Omental fat pad (tissue), 4 donors: ENCODE data around the gene RABL3. TPM values are rescaled to one million over a fixed set of nuclear protein-coding genes. Genes with fewer than 3 reads are reported as not detected.
A peak's percentile ranks its signal among the peaks of the same experiment; 100 is the strongest.
"Not testable (repeated sequence)": the region's sequence is repeated elsewhere in the genome, so short reads cannot be mapped to it uniquely, and the experiment has no call there.

ENCODE experiments used
- ATAC-seq: fragments of 150-250 bp; one replicate; pipeline ENCODE4 v1.9.1; 2016; ENCODE audit warnings: mild to moderate bottlenecking, moderate library complexity; ENCODE audit not compliant: low FRiP score
- DNase-seq: peaks from one replicate; pipeline ENCODE4 v3.0.0-alpha.2; 2019; ENCODE audit warnings: low spot score
- total RNA-seq, 4 donors: library from RNA; depleted of rRNA; stranded (reverse); fragments of >200 nt; gene quantifications; one replicate each; pipeline ENCODE4 v1.1.0, GENCODE V29; 2016
- TF ChIP-seq, protein P1 (sequence below), 3 donors: fragments of 450-650 bp; IDR thresholded peaks; one replicate each; pipeline ENCODE4 v1.5.1; 2016 to 2017; ENCODE audit warnings: antibody characterized with exemption in 3 of 3, mild to moderate bottlenecking in 3 of 3, moderate library complexity in 2 of 3

The RABL3 gene
- 10 to 100 TPM; 15.3 to 24.3 (median 19.2) TPM for total RNA-seq

GRCh38 chr3:120742198-120742848, at the start of gene RABL3, which contains the start of gene GTF2E1:
Gene RABL3, minus strand, starts transcription at chr3:120742516. Its CDS starts 9 bp downstream, at chr3:120742507.
Gene GTF2E1, plus strand, starts transcription at chr3:120742744. Its CDS starts 7,809 bp downstream, at chr3:120750553.
- TF ChIP-seq, protein P1, sequence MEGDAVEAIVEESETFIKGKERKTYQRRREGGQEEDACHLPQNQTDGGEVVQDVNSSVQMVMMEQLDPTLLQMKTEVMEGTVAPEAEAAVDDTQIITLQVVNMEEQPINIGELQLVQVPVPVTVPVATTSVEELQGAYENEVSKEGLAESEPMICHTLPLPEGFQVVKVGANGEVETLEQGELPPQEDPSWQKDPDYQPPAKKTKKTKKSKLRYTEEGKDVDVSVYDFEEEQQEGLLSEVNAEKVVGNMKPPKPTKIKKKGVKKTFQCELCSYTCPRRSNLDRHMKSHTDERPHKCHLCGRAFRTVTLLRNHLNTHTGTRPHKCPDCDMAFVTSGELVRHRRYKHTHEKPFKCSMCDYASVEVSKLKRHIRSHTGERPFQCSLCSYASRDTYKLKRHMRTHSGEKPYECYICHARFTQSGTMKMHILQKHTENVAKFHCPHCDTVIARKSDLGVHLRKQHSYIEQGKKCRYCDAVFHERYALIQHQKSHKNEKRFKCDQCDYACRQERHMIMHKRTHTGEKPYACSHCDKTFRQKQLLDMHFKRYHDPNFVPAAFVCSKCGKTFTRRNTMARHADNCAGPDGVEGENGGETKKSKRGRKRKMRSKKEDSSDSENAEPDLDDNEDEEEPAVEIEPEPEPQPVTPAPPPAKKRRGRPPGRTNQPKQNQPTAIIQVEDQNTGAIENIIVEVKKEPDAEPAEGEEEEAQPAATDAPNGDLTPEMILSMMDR (IDR thresholded peaks at IDR 0.05): no peak
- DNase-seq (peak; percentile 94), ATAC-seq (peak; percentile 100)

DNA sequence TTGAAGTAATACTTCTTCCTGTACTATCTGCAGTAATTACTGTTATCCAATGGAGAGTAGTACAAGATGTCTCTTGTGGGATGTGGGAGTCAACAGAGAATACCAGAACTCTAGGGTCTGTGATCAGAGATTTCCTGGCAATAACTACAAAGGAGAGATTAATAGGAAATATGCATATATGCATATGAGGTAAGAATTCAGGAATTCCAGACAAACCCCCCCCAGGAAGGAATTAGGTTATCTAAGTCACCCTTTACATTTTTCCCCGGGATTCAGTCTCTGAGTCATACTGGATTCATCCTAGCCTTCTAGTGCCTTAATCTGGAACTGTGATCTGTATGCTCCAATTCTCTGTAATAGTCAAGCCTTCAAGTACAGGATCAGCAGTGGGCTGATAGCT, 49.6 kb upstream of the RABL3 start:
- DNase-seq (no peak), ATAC-seq (no peak)
- TF ChIP-seq, protein P1 (IDR thresholded peaks at IDR 0.05): no peak

DNA sequence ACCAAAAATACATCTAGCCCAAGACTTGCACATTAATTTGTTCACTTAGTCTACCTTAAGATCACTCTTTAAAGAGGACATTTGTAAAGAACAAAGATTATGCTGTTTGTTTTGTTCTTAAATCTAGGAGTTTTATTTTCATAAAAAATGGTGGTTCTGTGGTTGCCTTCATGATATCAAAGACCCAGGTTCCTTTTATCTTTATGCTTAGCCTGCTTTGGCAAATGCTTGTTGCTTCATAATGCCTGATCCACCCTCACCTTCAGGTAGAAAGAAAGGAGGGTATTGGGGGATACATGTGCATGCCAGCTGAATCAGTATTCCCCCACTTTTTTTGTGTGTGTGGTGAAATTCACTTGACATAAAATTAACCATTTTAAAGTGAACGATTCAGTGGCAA, 48.7 kb upstream of the RABL3 start:
- ATAC-seq (no peak), DNase-seq (no peak)
- TF ChIP-seq, protein P1 (IDR thresholded peaks at IDR 0.05): no peak

DNA sequence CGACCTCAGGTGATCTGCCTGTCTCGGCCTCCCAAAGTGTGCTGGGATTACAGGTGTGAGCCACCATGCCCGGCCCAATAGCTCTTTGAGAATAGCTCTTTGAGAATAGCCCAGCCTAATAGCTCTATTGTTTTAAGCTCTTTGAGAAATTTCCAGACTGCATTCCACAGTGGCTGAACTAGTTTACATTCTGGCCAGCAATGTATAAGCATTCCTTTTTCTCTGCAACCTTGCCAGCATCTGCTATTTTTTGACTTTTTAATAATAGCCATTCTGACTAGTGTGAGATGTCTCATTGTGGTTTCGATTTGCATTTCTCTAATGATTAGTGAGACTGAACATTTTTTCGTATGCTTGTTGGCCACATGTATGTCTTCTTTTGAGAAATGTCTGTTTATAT, 43.5 kb upstream of the RABL3 start:
- DNase-seq, ATAC-seq: not testable (repeated sequence)

DNA sequence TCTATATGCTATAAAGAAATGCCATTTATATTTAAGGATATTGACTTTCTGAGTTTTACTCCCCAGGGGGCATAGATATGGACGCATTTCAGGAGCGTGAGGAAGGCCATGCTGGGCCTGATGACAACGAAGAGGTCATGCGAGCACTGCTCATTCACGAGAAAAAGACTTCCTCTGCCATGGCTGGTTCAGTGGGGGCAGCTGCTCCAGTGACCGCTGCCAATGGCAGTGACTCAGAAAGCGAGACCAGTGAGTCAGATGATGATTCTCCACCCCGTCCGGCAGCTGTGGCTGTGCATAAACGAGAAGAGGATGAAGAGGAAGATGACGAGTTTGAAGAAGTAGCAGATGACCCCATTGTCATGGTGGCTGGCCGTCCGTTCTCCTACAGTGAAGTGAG, 38.7 kb upstream of the RABL3 start:
- DNase-seq (no peak), ATAC-seq (no peak)

DNA sequence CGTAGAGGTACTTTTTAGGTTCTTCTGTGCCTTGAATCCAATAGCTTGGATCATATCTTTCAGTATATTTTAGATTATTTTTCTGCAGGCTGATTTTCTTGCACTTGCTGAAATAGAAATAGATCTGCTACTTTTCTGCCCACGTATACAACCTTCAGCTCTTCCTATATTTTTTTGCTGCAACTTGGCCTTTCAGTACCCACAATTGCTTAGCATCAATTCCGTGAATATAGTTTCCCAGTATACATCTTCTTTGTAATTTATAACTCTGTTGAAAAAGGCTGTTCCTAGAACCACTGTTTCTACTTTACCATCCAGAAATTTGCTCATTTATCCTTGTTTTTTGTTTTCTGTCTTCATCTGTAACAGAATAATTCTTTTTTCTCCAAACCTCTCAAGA, 36.5 kb upstream of the RABL3 start:
- ATAC-seq: no peak
- no peak for DNase-seq
- TF ChIP-seq, protein P1 (IDR thresholded peaks at IDR 0.05): no peak

More for the DNA sequence above, 38.7 kb upstream of the RABL3 start:
- TF ChIP-seq, protein P1 (IDR thresholded peaks at IDR 0.05): no peak

DNA sequence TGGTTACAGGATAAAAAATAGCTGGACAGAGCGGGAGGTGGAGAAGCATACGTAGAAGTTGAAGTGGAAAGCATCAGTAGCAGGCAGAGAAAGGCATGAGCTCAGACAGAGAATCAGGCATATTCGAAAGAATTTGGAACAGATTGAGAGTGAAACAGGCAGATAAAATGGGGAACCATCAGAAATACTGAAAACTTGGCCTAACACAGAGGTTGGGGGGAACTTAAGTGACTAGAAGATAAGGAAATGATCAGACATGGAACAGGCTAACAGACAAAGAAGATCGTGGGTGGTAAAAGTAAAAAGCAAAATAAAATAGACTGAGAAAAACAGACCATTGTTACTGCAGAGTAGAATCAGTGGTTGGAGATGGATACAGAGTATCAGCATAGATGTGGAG, 33.1 kb upstream of the RABL3 start:
- no peak for ATAC-seq
- no peak for DNase-seq
- TF ChIP-seq, protein P1 (IDR thresholded peaks at IDR 0.05): no peak
